Left lung (tissue), 10 donors: ENCODE data around the gene ALG12. TPM values are rescaled to one million over a fixed set of nuclear protein-coding genes. Genes with fewer than 3 reads are reported as not detected.

Experiments used
- ATAC-seq: fragments of 200-7000 bp; cut with Tn5 transposase; one replicate; pipeline ENCODE4 v1.9.1; 2020; ENCODE audit warnings: moderate library complexity
- DNase-seq, 4 donors: peaks; one replicate each; pipeline ENCODE4 v3.0.0-alpha.2; 2013 to 2020
- H3K27ac ChIP-seq, 2 donors: fragments of 200-600 bp; sonication (generic) in 1 of 2; one replicate each; pipeline versions ENCODE4 v1.5.0 to v1.8.0; 2020 to 2021
- H3K27me3 ChIP-seq, 2 donors: fragments of 200-600 bp; sonication (generic) in 1 of 2; one replicate each; pipeline versions ENCODE4 v1.5.0 to v1.8.0; 2020 to 2021
- H3K36me3 ChIP-seq, 2 donors: fragments of 200-600 bp; sonication (generic) in 1 of 2; one replicate each; pipeline versions ENCODE4 v1.5.0 to v1.8.0; 2020 to 2021
- H3K4me1 ChIP-seq, 2 donors: fragments of 200-600 bp; one replicate each; pipeline ENCODE4 v1.8.0; 2021
- H3K4me3 ChIP-seq, 2 donors: fragments of 200-600 bp; sonication (generic) in 1 of 2; one replicate each; pipeline versions ENCODE4 v1.5.0 to v1.8.0; 2020 to 2021; ENCODE audit warnings: mild to moderate bottlenecking in 1 of 2
- H3K9me3 ChIP-seq, 2 donors: fragments of 200-600 bp; sonication (generic) in 1 of 2; one replicate each; pipeline versions ENCODE4 v1.5.0 to v1.8.0; 2020 to 2021
- intact Hi-C, 2 donors: fragments of 100-400 bp; cut with DNase I; formaldehyde crosslinking; loops; one replicate each; pipeline versions ENCODE4 v1.11.2 to v1.14.2; 2022
- polyA plus RNA-seq, 6 donors: library from polyadenylated mRNA; unstranded; fragments of 120-200 nt; gene quantifications; one replicate each; pipeline ENCODE4 v1.2.1, GENCODE V29; 2013; ENCODE audit not compliant: insufficient read length in 6 of 6
- total RNA-seq, 2 donors: library from RNA; stranded (reverse); fragmentation: NEBNext Ultra II Directional; extraction: Animal tissue kit (Norgen Biotek cat#: 25700); gene quantifications; one replicate each; pipeline ENCODE4 v1.2.1, GENCODE V29; 2021
- TF ChIP-seq, protein P1 (sequence below), 2 donors: fragments of 200-600 bp; sonication (generic) in 1 of 2; IDR thresholded peaks; one replicate each; pipeline versions ENCODE4 v1.5.0 to v1.8.0; 2021; ENCODE audit warnings: antibody characterized with exemption in 2 of 2
- donor health status: DM: no; HTN: yes; CAD: no.
- donor health status: DM: no; HTN: no; CAD: no.

Gene ALG12
- total and polyA plus RNA-seq, 8 donors = 16.4 to 35.2 (median 24.7) TPM

DNA sequence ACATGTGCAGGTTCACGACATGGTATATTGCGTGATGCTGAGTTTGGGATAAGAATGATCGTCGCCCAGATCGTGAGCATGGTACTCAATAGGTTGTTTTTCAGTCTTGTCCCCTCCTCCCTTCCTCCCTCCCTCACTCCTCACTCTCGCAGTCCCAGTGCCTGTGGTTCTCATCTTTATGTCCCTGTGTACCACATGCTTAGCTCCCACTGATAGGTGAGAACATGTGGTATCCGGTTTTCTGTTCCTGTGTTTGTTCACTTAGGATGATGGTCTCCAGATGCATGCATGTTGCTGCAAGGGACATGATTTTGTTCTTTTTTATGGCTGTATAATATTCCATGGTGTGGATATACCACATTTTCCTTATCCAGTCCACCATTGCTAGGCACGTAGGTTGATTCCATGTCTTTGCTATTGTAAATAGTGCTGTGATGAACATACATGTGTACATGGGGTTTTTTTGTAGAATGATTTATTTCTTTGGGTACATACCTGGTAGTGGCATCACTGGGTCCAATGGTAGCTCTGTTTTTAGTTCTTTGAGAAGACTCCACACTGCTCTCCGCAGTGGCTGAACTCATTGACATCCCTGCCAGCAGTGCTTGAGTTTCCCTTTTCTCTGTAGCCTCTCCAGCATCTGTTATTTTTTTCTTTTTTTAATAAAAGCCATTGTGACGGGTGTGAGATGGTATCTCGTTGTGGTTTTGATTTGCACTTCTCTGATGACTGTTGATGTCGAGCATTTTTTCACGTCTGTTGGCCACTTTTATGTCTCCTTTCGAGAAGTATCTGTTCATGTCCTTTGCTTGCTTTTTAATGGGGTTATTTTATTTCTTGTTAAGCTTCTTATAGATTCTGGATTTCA is 48.2 kb downstream of the ALG12 start:
- ATAC-seq (no peak), DNase-seq (no peak)
- Histone ChIP-seq H3K36me3 (peaks cover 0 to 14% of the 10 kb centered on the region in 2 donors), H3K27me3 (no peaks in the 10 kb centered on the region), H3K4me1 (no peaks in the 10 kb centered on the region), H3K27ac (no peak overlapping the region), H3K9me3 (peaks cover 0 to 31% of the 10 kb centered on the region in 2 donors), H3K4me3 (no peak overlapping the region)
- TF ChIP-seq, protein P1, sequence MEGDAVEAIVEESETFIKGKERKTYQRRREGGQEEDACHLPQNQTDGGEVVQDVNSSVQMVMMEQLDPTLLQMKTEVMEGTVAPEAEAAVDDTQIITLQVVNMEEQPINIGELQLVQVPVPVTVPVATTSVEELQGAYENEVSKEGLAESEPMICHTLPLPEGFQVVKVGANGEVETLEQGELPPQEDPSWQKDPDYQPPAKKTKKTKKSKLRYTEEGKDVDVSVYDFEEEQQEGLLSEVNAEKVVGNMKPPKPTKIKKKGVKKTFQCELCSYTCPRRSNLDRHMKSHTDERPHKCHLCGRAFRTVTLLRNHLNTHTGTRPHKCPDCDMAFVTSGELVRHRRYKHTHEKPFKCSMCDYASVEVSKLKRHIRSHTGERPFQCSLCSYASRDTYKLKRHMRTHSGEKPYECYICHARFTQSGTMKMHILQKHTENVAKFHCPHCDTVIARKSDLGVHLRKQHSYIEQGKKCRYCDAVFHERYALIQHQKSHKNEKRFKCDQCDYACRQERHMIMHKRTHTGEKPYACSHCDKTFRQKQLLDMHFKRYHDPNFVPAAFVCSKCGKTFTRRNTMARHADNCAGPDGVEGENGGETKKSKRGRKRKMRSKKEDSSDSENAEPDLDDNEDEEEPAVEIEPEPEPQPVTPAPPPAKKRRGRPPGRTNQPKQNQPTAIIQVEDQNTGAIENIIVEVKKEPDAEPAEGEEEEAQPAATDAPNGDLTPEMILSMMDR (IDR thresholded peaks at IDR 0.05) = no peak
- intact Hi-C loops = no loop called here

DNA sequence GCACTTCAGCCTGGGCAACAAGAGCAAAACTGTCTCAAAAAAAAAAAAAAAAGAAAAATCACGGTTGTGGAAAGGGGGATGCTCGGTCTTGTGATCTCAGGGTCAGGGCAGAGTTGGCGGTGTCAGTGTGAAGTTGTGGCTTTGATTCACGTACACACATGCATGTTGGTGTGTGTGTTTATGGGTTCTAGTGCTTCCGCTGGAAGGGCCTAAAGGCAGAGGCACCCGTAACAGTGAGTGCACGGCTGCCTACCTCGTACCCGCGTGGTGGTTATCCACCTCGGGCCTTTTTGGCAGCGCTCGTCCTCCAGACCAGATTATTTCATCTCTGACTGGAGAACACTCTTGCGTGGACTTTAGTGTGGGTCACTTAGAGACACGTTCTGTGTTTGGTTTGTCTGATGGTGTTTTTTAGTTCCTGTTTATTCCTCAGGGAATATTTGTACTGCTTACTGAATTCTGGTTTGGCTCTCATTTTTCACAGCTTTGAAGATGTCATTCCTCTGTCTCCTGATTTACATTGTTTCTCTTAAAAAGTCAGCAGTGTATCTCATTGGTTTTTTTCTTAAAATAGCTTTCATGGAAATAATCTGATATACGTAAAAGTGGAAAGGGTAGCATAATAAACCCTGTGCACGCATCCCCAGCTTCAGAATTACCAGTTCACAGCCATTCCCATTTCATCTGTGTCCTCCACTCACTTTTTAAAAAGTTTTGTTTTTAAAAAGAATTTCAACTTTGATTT is 49.0 kb downstream of the ALG12 start:
- H3K27me3 ChIP-seq = no peaks in the 10 kb centered on the region
- H3K4me3 ChIP-seq = no peak overlapping the region
- H3K9me3 ChIP-seq = peaks cover 0 to 33% of the 10 kb centered on the region in 2 donors
- ATAC-seq (no peak), DNase-seq (no peak)
- TF ChIP-seq, protein P1 (IDR thresholded peaks at IDR 0.05) = no peak
- H3K4me1 ChIP-seq = no peaks in the 10 kb centered on the region
- peaks cover 0 to 14% of the 10 kb centered on the region in 2 donors for H3K36me3 ChIP-seq
- intact Hi-C loops = no loop called here
- H3K27ac ChIP-seq = no peak overlapping the region

DNA sequence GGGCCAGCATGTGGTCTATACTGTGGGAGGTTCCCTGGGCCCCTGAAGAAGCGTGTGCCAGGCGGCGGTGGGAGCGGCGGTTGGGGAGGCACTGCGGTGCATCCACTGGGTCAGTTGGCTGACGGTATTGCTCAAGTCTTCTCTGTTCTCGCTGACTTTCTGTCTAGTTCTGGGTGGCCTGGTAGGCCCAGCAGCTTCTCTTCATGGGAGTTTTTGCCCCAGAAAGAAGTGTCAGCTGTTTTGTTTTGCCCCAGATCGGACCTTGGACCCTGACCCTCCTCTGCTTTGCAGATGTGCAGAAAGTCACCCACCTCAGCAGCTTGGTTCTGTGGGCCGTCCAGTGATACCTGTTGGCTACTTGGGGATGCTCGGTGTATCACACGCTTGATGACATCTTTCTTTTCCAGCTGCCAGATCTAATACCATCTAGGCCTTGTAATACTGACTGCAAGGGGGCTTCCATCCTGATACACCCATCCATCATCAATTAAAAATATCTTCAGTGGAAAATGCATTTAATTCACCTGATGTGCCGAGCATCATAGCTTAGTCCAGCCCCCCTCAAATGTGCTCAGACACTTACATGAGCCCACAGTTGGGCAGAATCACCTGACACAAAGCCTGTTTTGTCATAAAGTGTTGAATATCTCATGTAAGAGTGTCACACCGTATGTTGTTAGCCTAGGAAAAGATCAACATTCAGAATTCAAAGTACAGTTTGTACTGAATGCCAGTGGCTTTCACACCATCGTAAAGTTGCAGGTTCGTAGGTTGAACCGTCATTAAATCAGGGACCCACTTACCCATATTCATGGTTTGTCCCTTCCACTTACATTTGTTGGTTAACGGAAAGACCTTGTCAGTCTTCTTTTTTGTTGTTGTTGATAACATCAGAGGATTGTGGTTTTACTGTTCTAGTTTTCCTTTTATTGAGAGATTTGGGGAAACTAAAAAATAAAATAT is 50.7 kb downstream of the ALG12 start:
- Histone ChIP-seq H3K4me3 (no peak overlapping the region), H3K36me3 (peaks cover 0 to 14% of the 10 kb centered on the region in 2 donors), H3K27me3 (no peaks in the 10 kb centered on the region), H3K27ac (no peak overlapping the region), H3K4me1 (peaks cover 2 to 4% of the 10 kb centered on the region in 2 donors), H3K9me3 (peaks cover 0 to 33% of the 10 kb centered on the region in 2 donors)
- DNase-seq (no peak), ATAC-seq (no peak)
- intact Hi-C loops = no loop called here
- TF ChIP-seq, protein P1 (IDR thresholded peaks at IDR 0.05) = no peak

DNA sequence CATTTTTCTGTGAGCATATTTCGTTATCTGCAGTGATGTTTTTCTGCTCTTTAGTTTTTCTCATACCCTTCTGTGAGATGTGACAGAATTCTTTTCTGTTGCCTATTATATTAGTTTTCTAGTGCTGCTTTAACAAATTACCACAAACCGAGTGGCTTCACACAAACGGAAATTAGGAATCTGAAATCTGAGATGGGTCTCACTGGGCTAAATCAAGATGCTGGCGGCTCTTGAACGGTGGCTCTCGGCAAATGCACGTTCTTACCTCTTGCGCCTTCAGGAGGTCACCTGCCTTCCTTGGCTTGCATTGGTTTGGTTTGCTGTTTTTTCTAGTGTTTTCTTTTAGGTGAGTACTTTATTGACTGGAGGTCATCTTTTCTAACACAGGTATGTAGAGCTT is 51.6 kb downstream of the ALG12 start:
- Histone ChIP-seq H3K9me3 (peaks cover 0 to 33% of the 10 kb centered on the region in 2 donors), H3K4me3 (no peak overlapping the region), H3K27ac (no peak overlapping the region), H3K36me3 (peaks cover 0 to 14% of the 10 kb centered on the region in 2 donors), H3K27me3 (no peaks in the 10 kb centered on the region), H3K4me1 (peaks cover 2 to 13% of the 10 kb centered on the region in 2 donors)
- ATAC-seq (no peak), DNase-seq (no peak)
- intact Hi-C loops = no loop called here
- TF ChIP-seq, protein P1 (IDR thresholded peaks at IDR 0.05) = no peak
